Measurements from ENCODE around the gene TRMT10B.
"Not testable (repeated sequence)": the region's sequence is repeated elsewhere in the genome, so short reads cannot be mapped to it uniquely, and the experiment has no call there.

Gene TRMT10B

GRCh38 chr9:37806271-37806670, 52.7 kb downstream of the TRMT10B start:
- DNase-seq (ENCODE audit: low read depth): no peak
- H3K4me3 ChIP-seq (ENCODE audit: low read depth, low read length): no peak overlapping the region
- no peak for TF ChIP-seq CTCF (IDR thresholded peaks at IDR 0.05; ENCODE audit: control insufficient read depth, extremely low read depth, insufficient read depth)

- not testable (repeated sequence) for DNase-seq (ENCODE audit: low read depth); H3K4me3 ChIP-seq (ENCODE audit: low read depth, low read length)
Measured at GRCh38 chr9:37809676-37810075, 56.1 kb downstream of the TRMT10B start.

- DNase-seq (ENCODE audit: low read depth): no peak
- no peak for TF ChIP-seq CTCF (IDR thresholded peaks at IDR 0.05; ENCODE audit: control insufficient read depth, extremely low read depth, insufficient read depth)
Measured at GRCh38 chr9:37811906-37812476, 58.4 kb downstream of the TRMT10B start.

GRCh38 chr9:37812773-37813379, 59.3 kb downstream of the TRMT10B start:
- no peak overlapping the region for H3K4me3 ChIP-seq (ENCODE audit: low read depth, low read length)
- no peak for TF ChIP-seq CTCF (IDR thresholded peaks at IDR 0.05; ENCODE audit: control insufficient read depth, extremely low read depth, insufficient read depth)
- no peak for DNase-seq (ENCODE audit: low read depth)

More at GRCh38 chr9:37811906-37812476, 58.4 kb downstream of the TRMT10B start:
- no peak overlapping the region for H3K4me3 ChIP-seq (ENCODE audit: low read depth, low read length)

- H3K4me3 ChIP-seq (ENCODE audit: low read depth, low read length): no peak overlapping the region
- TF ChIP-seq CTCF (IDR thresholded peaks at IDR 0.05; ENCODE audit: control insufficient read depth, extremely low read depth, insufficient read depth): no peak
- peak; percentile 32 for DNase-seq (ENCODE audit: low read depth)
Measured at GRCh38 chr9:37818849-37819248, 65.2 kb downstream of the TRMT10B start.

GRCh38 chr9:37820142-37820541, 66.5 kb downstream of the TRMT10B start:
- no peak for TF ChIP-seq CTCF (IDR thresholded peaks at IDR 0.05; ENCODE audit: control insufficient read depth, extremely low read depth, insufficient read depth)
- H3K4me3 ChIP-seq (ENCODE audit: low read depth, low read length): no peak overlapping the region
- no peak for DNase-seq (ENCODE audit: low read depth)

GRCh38 chr9:37825174-37825573, 71.6 kb downstream of the TRMT10B start:
- not testable (repeated sequence) for H3K4me3 ChIP-seq (ENCODE audit: low read depth, low read length); DNase-seq (ENCODE audit: low read depth)

GRCh38 chr9:37827483-37828165, 74.0 kb downstream of the TRMT10B start:
- no peak for DNase-seq (ENCODE audit: low read depth)
- no peak for TF ChIP-seq CTCF (IDR thresholded peaks at IDR 0.05; ENCODE audit: control insufficient read depth, extremely low read depth, insufficient read depth)

More at GRCh38 chr9:37827483-37828165, 74.0 kb downstream of the TRMT10B start:
- no peak overlapping the region for H3K4me3 ChIP-seq (ENCODE audit: low read depth, low read length)

Data from LNCaP clone FGC (cell line).